H1 (cell line): ENCODE data around the gene C22orf23.

Experiments used
- CBX5 ChIP-seq: fragments of 300-800, 300-1000 bp; sonication (generic); IDR thresholded peaks from 2 replicates; pipeline ENCODE4 v1.7.1; 2016; ENCODE audit warnings: antibody characterized with exemption, low read length, low read depth
- CREB1 ChIP-seq: IDR thresholded peaks from 2 replicates; pipeline ENCODE4 v1.6.1; 2012; ENCODE audit warnings: inconsistent platforms
- CTCF ChIP-seq, 3 experiments: IDR thresholded peaks; 1 replicate in 2 of 3; 2 replicates in 1 of 3; pipeline versions ENCODE4 v1.5.1 to v1.6.1; 2011; ENCODE audit warnings: low read length in 3 of 3, mild to moderate bottlenecking in 3 of 3, inconsistent platforms in 2 of 3, low read depth in 1 of 3, moderate library complexity in 1 of 3; ENCODE audit not compliant: insufficient read depth in 1 of 3; ENCODE audit errors: control extremely low read depth in 1 of 3
- EP300 ChIP-seq, 2 experiments: IDR thresholded peaks; 1 replicate in 1 of 2; 2 replicates in 1 of 2; pipeline ENCODE4 v1.6.1; 2011 to 2012; ENCODE audit warnings: low read depth in 2 of 2, low read length in 2 of 2, mild to moderate bottlenecking in 2 of 2, borderline replicate concordance in 1 of 2, inconsistent platforms in 1 of 2, moderate library complexity in 1 of 2
- HDAC6 ChIP-seq: IDR thresholded peaks from one replicate; pipeline ENCODE4 v1.7.1; 2012; ENCODE audit warnings: low read depth, mild to moderate bottlenecking, inconsistent platforms, low read length, moderate library complexity
- NRF1 ChIP-seq: IDR thresholded peaks from 2 replicates; pipeline ENCODE4 v1.6.1; 2011; ENCODE audit warnings: mild to moderate bottlenecking, low read depth, low read length, improper control_type of control experiment
- POLR2A ChIP-seq, 2 experiments: IDR thresholded peaks; 1 replicate in 1 of 2; 2 replicates in 1 of 2; pipeline ENCODE4 v1.6.1; 2011; ENCODE audit warnings: low read depth in 2 of 2, low read length in 2 of 2, mild to moderate bottlenecking in 2 of 2; ENCODE audit errors: control extremely low read depth in 1 of 2
- POLR2AphosphoS5 ChIP-seq: IDR thresholded peaks from 2 replicates; pipeline ENCODE4 v1.6.1; 2011; ENCODE audit warnings: low read depth, low read length
- RAD21 ChIP-seq, 2 experiments: IDR thresholded peaks in 1 of 2; conservative IDR thresholded peaks in 1 of 2; 2 replicates each; pipeline ENCODE4 v1.6.1; 2011; ENCODE audit warnings: low read depth in 2 of 2, low read length in 2 of 2, improper control_type of control experiment in 1 of 2, inconsistent platforms in 1 of 2, mild to moderate bottlenecking in 1 of 2, moderate library complexity in 1 of 2
- RNF2 ChIP-seq: fragments of 200-900, 300-1000 bp; sonication (generic); IDR thresholded peaks from 2 replicates; pipeline ENCODE4 v1.7.1; 2016; ENCODE audit warnings: borderline replicate concordance, low read depth, mild to moderate bottlenecking, antibody characterized with exemption, low read length; ENCODE audit not compliant: poor library complexity, severe bottlenecking; ENCODE audit errors: missing control alignments
- SP1 ChIP-seq: IDR thresholded peaks from 2 replicates; pipeline ENCODE4 v1.6.1; 2011; ENCODE audit warnings: low read depth, low read length
- SRF ChIP-seq: IDR thresholded peaks from 2 replicates; pipeline ENCODE4 v1.6.1; 2011; ENCODE audit warnings: mild to moderate bottlenecking, low read depth, low read length, moderate library complexity
- SUZ12 ChIP-seq: fragments of 200-600 bp; sonication (generic); IDR thresholded peaks from 2 replicates; pipeline ENCODE4 v1.6.1; 2012; ENCODE audit warnings: mild to moderate bottlenecking, inconsistent platforms, low read length, moderate library complexity, mixed read lengths
- TCF12 ChIP-seq: IDR thresholded peaks from 2 replicates; pipeline ENCODE4 v1.6.1; 2011; ENCODE audit warnings: low read depth, mild to moderate bottlenecking, low read length

- no peak for TF ChIP-seq CTCF (IDR thresholded peaks at IDR 0.05; ENCODE audit: control extremely low read depth in 1 of 3, insufficient read depth in 1 of 3, low read depth in 1 of 3, low read length in 3 of 3)
- no peak for TF ChIP-seq SRF
- TF ChIP-seq SP1 = no peak
- TF ChIP-seq RAD21 (IDR thresholded peaks at IDR 0.05 in 1 of 2, conservative IDR thresholded peaks at IDR 0.05 in 1 of 2; ENCODE audit: low read depth in 2 of 2, low read length in 2 of 2) = no peak
- no peak for TF ChIP-seq RNF2
- no peak for TF ChIP-seq POLR2A (IDR thresholded peaks at IDR 0.05; ENCODE audit: control extremely low read depth in 1 of 2, low read depth in 2 of 2, low read length in 2 of 2)
- no peak for TF ChIP-seq POLR2AphosphoS5
- TF ChIP-seq HDAC6 = no peak
- no peak for TF ChIP-seq CBX5
- no peak for TF ChIP-seq NRF1
- TF ChIP-seq TCF12 = no peak
- TF ChIP-seq CREB1 = no peak
- TF ChIP-seq SUZ12 = no peak
- TF ChIP-seq EP300 (IDR thresholded peaks at IDR 0.05; ENCODE audit: borderline replicate concordance in 1 of 2, low read depth in 2 of 2, low read length in 2 of 2) = no peak
These were observed 45.1 kb upstream of the C22orf23 start for GRCh38 chr22:37998543-37998942.
